Fibroblast of skin of scalp (primary cell): ENCODE measurements around the gene SDK2.

ENCODE experiments used
- DNase-seq: peaks from one replicate; pipeline ENCODE4 v3.0.0-alpha.2; 2013

SDK2 gene

GRCh38 chr17:73410586-73411312 lies 233.5 kb downstream of the SDK2 start:
- no peak for DNase-seq

- no peak for DNase-seq
These were observed 240.0 kb downstream of the SDK2 start for GRCh38 chr17:73404246-73404645.

GRCh38 chr17:73402466-73402865 lies 241.8 kb downstream of the SDK2 start:
- DNase-seq = no peak

GRCh38 chr17:73401911-73402310 lies 242.3 kb downstream of the SDK2 start:
- no peak for DNase-seq

GRCh38 chr17:73400915-73401545 lies 243.2 kb downstream of the SDK2 start:
- no peak for DNase-seq

- DNase-seq = no peak
These were observed 245.2 kb downstream of the SDK2 start for GRCh38 chr17:73399056-73399455.

GRCh38 chr17:73397856-73398540 lies 246.2 kb downstream of the SDK2 start:
- DNase-seq = no peak

- DNase-seq = no peak
These were observed 246.9 kb downstream of the SDK2 start for GRCh38 chr17:73397278-73397826.

- DNase-seq = peak; percentile 66
These were observed 247.6 kb downstream of the SDK2 start for GRCh38 chr17:73396431-73397277.

- DNase-seq = no peak
These were observed 249.5 kb downstream of the SDK2 start for GRCh38 chr17:73394512-73395450.

- peak; percentile 31 for DNase-seq
These were observed 250.3 kb downstream of the SDK2 start for GRCh38 chr17:73393962-73394361.

- DNase-seq = no peak
These were observed 250.9 kb downstream of the SDK2 start for GRCh38 chr17:73393381-73393780.

GRCh38 chr17:73391331-73392265 lies 252.6 kb downstream of the SDK2 start:
- no peak for DNase-seq

GRCh38 chr17:73390851-73391250 lies 253.4 kb downstream of the SDK2 start:
- no peak for DNase-seq

- no peak for DNase-seq
These were observed 254.0 kb downstream of the SDK2 start for GRCh38 chr17:73390221-73390620.

- no peak for DNase-seq
These were observed 254.8 kb downstream of the SDK2 start for GRCh38 chr17:73389411-73389810.

- no peak for DNase-seq
These were observed 255.7 kb downstream of the SDK2 start for GRCh38 chr17:73388578-73388905.

- DNase-seq = peak; percentile 81
These were observed 256.3 kb downstream of the SDK2 start for GRCh38 chr17:73387746-73388577.

- DNase-seq = no peak
These were observed 257.7 kb downstream of the SDK2 start for GRCh38 chr17:73386561-73386960.
